ENCODE data around the gene EVC. TPM values are rescaled to one million over a fixed set of nuclear protein-coding genes. Genes with fewer than 3 reads are reported as not detected.
A peak's percentile ranks its signal among the peaks of the same experiment; 100 is the strongest.

EVC gene
- total and polyA plus RNA-seq, 4 donors, result 9.3 to 58.2 (median 25.0) TPM

DNA sequence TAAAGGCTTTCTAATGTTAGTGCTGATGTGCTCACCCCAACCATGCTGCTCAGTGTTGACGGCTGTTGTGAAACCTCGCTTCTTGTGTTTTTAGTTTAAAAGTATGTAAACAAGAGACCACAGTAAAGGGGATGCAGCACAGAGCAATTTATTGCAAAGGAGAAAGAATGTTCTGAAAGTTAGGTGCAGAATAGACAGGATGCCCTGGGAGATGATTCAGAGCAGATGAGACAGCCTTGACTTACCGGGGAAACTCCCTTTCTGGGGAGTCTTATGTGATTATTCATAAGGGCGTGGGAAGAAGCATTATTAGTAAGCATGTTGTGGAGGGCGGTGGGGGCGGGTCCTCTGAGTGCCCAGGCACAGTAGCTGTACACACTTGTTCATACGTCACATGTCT, 47.7 kb downstream of the EVC start:
- H3K9me3 ChIP-seq (ENCODE audit: control insufficient read depth, low read length), result no peaks in the 10 kb centered on the region
- no peaks in the 10 kb centered on the region for H3K27me3 ChIP-seq (ENCODE audit: control insufficient read depth in 1 of 2, insufficient read depth in 2 of 2, low read length in 1 of 2)
- no peak for DNase-seq
- H3K4me1 ChIP-seq (ENCODE audit: control insufficient read depth in 1 of 2, insufficient read depth in 2 of 2, low read length in 2 of 2), result no peaks in the 10 kb centered on the region
- H3K36me3 ChIP-seq (ENCODE audit: control insufficient read depth in 1 of 2, insufficient read depth in 2 of 2, low read length in 1 of 2), result peaks cover 0 to 14% of the 10 kb centered on the region in 2 donors
- ATAC-seq (ENCODE audit: low FRiP score), result no peak
- H3K4me3 ChIP-seq (ENCODE audit: low read length in 2 of 2), result no peak overlapping the region
- intact Hi-C loops (cut with DNase I), result no loop called here
- H3K27ac ChIP-seq (ENCODE audit: low read depth in 1 of 2, low read length in 2 of 2), result no peak overlapping the region
- 79 to 80% methylated on average over 7 of the region's 7 CpGs for WGBS, 2 donors

DNA sequence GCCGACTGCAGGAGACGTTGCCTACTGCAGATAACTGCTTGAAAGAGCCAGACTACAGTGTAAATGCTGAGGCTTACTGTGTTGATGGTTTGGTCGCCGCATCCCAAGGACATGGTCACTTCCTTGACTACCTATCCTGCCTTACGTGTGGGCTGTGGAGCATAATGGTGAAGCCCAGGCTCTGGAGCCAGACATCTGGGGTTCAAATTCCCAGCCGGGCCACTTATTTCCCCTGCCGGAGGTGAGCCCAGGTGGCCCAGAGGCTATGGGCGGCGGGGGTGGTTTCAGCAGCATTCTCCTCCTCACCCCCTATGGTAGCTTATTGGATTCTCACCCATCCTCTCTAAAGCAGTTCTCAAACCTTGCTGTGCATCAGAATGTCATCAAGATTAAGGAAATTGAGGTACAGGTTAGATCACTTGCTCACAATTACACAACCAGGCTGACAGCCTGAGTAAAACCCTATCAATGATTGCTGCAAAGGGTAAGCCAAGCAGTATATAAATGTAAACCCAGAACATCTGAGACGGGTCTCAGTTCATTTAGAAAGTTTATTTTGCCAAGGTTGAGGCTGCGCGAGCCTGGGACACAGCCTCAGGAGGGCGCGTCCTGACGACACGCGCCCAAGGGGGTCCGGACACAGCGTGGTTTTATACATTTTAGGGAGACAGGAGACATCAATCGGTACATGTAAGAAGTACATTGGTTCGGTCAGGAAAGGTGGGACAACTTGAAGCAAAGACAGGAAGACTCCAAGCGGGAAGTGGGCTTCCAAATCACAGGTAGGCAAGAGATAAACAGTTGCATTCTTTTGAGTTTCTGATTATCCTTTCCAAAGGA, 48.5 kb downstream of the EVC start:
- DNase-seq (no peak), ATAC-seq (ENCODE audit: low FRiP score) (no peak)
- Histone ChIP-seq H3K4me3 (ENCODE audit: low read length in 2 of 2) (no peak overlapping the region), H3K36me3 (ENCODE audit: control insufficient read depth in 1 of 2, insufficient read depth in 2 of 2, low read length in 1 of 2) (peaks cover 0 to 10% of the 10 kb centered on the region in 2 donors), H3K27me3 (ENCODE audit: control insufficient read depth in 1 of 2, insufficient read depth in 2 of 2, low read length in 1 of 2) (no peaks in the 10 kb centered on the region), H3K4me1 (ENCODE audit: control insufficient read depth in 1 of 2, insufficient read depth in 2 of 2, low read length in 2 of 2) (no peaks in the 10 kb centered on the region), H3K9me3 (ENCODE audit: control insufficient read depth, low read length) (no peaks in the 10 kb centered on the region), H3K27ac (ENCODE audit: low read depth in 1 of 2, low read length in 2 of 2) (no peak overlapping the region)
- WGBS, 2 donors, result 90 to 94% methylated on average over 22 of the region's 22 CpGs
- intact Hi-C loops (cut with DNase I), result no loop called here

DNA sequence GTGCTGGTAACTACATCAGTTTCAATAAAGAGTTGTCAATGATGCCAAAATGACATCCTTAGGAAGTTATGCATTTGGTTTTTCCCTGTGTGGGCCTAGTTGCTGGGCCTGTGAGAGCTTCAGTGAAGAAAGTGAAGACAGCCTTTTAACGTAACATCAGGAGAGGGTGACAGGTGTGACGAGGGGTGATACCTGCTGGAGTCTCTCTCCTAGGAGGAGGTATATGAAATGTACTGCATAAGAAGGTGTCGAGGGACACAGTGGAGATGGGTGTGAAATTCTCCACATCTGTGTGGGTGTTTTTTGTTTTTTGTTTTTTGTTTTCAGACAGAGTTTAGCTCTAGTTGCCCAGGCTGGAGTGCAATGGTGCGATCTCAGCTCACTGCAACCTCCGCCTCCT, 49.2 kb downstream of the EVC start:
- WGBS, 2 donors, result 95 to 98% methylated on average over 5 of the region's 5 CpGs
- no peak for ATAC-seq (ENCODE audit: low FRiP score)
- DNase-seq, result no peak
- no peaks in the 10 kb centered on the region for H3K4me1 ChIP-seq (ENCODE audit: control insufficient read depth in 1 of 2, insufficient read depth in 2 of 2, low read length in 2 of 2)
- peaks cover 0 to 9% of the 10 kb centered on the region in 2 donors for H3K36me3 ChIP-seq (ENCODE audit: control insufficient read depth in 1 of 2, insufficient read depth in 2 of 2, low read length in 1 of 2)
- H3K27ac ChIP-seq (ENCODE audit: low read depth in 1 of 2, low read length in 2 of 2), result no peak overlapping the region
- no peaks in the 10 kb centered on the region for H3K27me3 ChIP-seq (ENCODE audit: control insufficient read depth in 1 of 2, insufficient read depth in 2 of 2, low read length in 1 of 2)
- no peaks in the 10 kb centered on the region for H3K9me3 ChIP-seq (ENCODE audit: control insufficient read depth, low read length)
- no peak overlapping the region for H3K4me3 ChIP-seq (ENCODE audit: low read length in 2 of 2)
- intact Hi-C loops (cut with DNase I), result no loop called here

DNA sequence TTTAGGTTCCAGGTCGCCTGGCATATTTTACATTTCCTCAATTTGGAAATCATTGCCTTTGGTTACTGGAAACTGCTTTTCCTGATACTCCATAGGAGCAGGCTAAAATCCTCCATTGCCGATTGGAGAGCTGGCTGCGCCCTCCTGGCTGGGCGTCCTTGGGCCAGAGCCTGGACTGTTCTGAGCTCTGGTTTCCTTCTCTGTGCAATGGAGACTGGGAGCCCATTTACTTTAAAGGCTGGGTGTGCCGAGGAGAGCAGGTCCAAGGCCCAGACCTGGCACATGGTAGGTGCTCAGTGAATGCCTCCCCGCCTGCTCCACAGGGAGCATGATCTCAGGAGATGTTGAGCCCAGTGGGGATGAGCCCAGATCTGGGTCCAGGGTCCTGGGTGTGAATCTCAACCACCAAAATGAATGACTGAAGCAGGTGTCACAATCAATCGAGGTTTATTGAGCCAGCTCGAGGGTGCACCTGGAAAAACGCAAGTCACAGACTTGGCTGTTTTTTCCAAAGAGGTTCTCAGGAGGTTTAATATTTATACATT, 50.0 kb downstream of the EVC start:
- intact Hi-C loops (cut with DNase I), result no loop called here
- no peak for DNase-seq
- WGBS, 2 donors, result 93% methylated on average over 9 of the region's 9 CpGs
- no peak overlapping the region for H3K4me3 ChIP-seq (ENCODE audit: low read length in 2 of 2)
- no peak for ATAC-seq (ENCODE audit: low FRiP score)
- H3K9me3 ChIP-seq (ENCODE audit: control insufficient read depth, low read length), result no peaks in the 10 kb centered on the region
- H3K27me3 ChIP-seq (ENCODE audit: control insufficient read depth in 1 of 2, insufficient read depth in 2 of 2, low read length in 1 of 2), result no peaks in the 10 kb centered on the region
- H3K27ac ChIP-seq (ENCODE audit: low read depth in 1 of 2, low read length in 2 of 2), result no peak overlapping the region
- peaks cover 0 to 9% of the 10 kb centered on the region in 2 donors for H3K36me3 ChIP-seq (ENCODE audit: control insufficient read depth in 1 of 2, insufficient read depth in 2 of 2, low read length in 1 of 2)
- no peaks in the 10 kb centered on the region for H3K4me1 ChIP-seq (ENCODE audit: control insufficient read depth in 1 of 2, insufficient read depth in 2 of 2, low read length in 2 of 2)

DNA sequence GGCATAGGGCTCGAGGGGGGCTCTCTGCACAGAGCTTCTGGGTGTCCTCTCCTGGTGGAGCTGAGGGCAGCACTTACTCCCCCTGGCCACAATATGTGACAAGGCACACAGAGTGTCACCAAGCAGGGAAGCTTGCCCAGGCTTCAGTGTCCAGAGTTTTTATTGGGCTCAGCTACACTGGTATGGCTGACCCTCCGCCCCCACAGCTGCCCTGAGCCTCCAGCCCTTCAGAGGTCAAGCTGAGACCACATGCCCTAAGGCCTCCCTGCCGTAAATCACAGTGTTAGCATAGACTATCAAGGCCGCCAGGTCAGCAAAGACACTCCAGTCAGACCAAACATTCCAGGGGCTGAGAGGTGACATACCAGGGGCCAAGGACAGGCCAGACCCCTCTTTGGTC, 59.0 kb downstream of the EVC start:
- Histone ChIP-seq H3K36me3 (ENCODE audit: control insufficient read depth in 1 of 2, insufficient read depth in 2 of 2, low read length in 1 of 2) (peaks cover 0 to 2% of the 10 kb centered on the region in 2 donors), H3K4me1 (ENCODE audit: control insufficient read depth in 1 of 2, insufficient read depth in 2 of 2, low read length in 2 of 2) (no peaks in the 10 kb centered on the region), H3K27me3 (ENCODE audit: control insufficient read depth in 1 of 2, insufficient read depth in 2 of 2, low read length in 1 of 2) (no peaks in the 10 kb centered on the region), H3K27ac (ENCODE audit: low read depth in 1 of 2, low read length in 2 of 2) (no peak overlapping the region), H3K4me3 (ENCODE audit: low read length in 2 of 2) (no peak overlapping the region), H3K9me3 (ENCODE audit: control insufficient read depth, low read length) (no peaks in the 10 kb centered on the region)
- DNase-seq, result no peak
- 93 to 95% methylated on average over 4 of the region's 4 CpGs for WGBS, 2 donors
- intact Hi-C loops (cut with DNase I), result no loop called here
- ATAC-seq (ENCODE audit: low FRiP score), result no peak

DNA sequence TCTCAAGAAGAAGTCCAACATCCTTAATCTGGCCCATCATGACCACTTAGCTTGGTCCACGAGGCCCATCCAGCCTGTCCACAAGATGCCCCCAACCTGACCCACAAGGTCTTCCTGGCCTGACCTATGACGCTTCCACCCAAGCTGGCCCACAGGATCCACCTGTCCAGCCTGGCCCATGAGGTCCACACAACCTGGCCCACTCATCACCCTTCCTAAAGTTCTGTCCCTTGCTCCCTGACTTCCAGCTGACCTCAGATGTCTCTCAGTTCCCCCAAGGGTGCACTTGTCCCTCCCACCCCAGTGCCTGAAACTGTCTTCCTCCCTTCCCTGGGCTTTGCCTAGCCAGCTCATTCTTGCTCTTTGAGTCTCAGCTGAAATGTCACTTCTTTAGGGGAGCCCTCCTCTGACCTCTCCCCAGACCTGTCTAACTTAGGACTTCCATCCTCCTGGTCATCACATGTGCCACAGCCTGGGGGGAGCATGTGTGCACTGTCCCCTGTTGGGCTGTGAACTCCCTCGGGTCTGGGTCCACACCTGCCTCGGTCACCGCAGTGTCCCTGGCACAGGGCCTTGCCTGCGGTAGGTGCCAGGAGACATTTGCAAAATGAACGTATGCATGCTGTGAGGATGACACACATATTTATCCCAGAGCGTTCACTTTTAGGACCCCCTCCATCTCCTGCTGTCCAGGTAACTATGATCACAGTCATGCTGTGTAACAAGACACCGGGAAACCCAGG, 61.7 kb downstream of the EVC start:
- Histone ChIP-seq H3K27me3 (ENCODE audit: control insufficient read depth in 1 of 2, insufficient read depth in 2 of 2, low read length in 1 of 2) (no peaks in the 10 kb centered on the region), H3K9me3 (ENCODE audit: control insufficient read depth, low read length) (no peaks in the 10 kb centered on the region), H3K4me1 (ENCODE audit: control insufficient read depth in 1 of 2, insufficient read depth in 2 of 2, low read length in 2 of 2) (no peaks in the 10 kb centered on the region), H3K36me3 (ENCODE audit: control insufficient read depth in 1 of 2, insufficient read depth in 2 of 2, low read length in 1 of 2) (peaks cover 2 to 4% of the 10 kb centered on the region in 2 donors), H3K27ac (ENCODE audit: low read depth in 1 of 2, low read length in 2 of 2) (no peak overlapping the region), H3K4me3 (ENCODE audit: low read length in 2 of 2) (no peak overlapping the region)
- intact Hi-C loops (cut with DNase I), result no loop called here
- ATAC-seq (ENCODE audit: low FRiP score) (no peak), DNase-seq (no peak)
- 80 to 82% methylated on average over 9 of the region's 9 CpGs for WGBS, 2 donors

DNA sequence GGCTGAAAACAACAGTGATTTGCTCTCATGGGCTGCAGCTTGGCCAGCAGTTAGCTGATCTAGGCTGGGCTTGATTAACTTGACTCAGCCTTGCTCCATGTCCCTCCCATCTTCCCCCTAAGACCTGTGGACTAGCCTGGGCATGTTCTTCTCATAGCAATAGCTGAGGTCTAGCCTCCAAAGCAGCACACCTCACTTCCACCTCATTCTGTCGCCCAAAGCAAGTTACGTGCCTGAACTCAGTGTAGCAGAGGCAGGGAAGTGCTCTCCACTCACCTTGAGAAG, 62.2 kb downstream of the EVC start:
- no peak overlapping the region for H3K4me3 ChIP-seq (ENCODE audit: low read length in 2 of 2)
- H3K36me3 ChIP-seq (ENCODE audit: control insufficient read depth in 1 of 2, insufficient read depth in 2 of 2, low read length in 1 of 2), result peaks cover 2 to 4% of the 10 kb centered on the region in 2 donors
- H3K4me1 ChIP-seq (ENCODE audit: control insufficient read depth in 1 of 2, insufficient read depth in 2 of 2, low read length in 2 of 2), result no peaks in the 10 kb centered on the region
- no peak overlapping the region for H3K27ac ChIP-seq (ENCODE audit: low read depth in 1 of 2, low read length in 2 of 2)
- intact Hi-C loops (cut with DNase I), result no loop called here
- DNase-seq (no peak), ATAC-seq (ENCODE audit: low FRiP score) (no peak)
- H3K9me3 ChIP-seq (ENCODE audit: control insufficient read depth, low read length), result no peaks in the 10 kb centered on the region
- H3K27me3 ChIP-seq (ENCODE audit: control insufficient read depth in 1 of 2, insufficient read depth in 2 of 2, low read length in 1 of 2), result no peaks in the 10 kb centered on the region
- WGBS, 2 donors, result 88 to 90% methylated on average over 2 of the region's 2 CpGs

DNA sequence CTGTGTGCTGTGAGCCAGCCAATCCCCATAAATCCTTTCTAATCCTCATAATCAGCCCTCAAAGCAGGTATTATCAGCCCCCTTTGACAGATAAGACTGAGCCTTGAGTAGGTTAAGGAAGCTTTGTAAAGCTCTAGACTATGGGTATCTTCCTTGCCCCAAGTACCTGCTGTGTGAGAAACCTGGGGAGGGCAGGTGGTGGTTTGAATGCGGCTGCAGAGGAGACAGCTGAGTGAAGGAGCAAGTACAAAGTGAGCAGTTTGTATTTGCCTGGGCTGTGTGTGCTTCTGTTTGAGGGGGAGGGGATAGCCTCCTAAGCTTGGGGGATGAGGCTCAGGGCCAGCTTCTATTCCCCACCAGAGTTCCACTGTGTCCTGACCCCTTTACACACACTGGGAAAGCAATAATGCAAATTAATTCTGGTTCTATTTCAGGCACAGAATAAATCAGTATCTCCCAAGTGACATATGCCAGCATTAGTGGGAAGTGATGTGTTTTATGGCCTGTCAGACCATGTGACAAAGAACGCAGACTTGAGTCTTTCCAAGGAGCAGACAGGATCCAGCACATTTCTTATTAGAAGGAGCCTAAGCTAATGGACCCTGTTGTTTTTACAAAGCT, 63.5 kb downstream of the EVC start:
- Histone ChIP-seq H3K9me3 (ENCODE audit: control insufficient read depth, low read length) (no peaks in the 10 kb centered on the region), H3K27ac (ENCODE audit: low read depth in 1 of 2, low read length in 2 of 2) (no peak overlapping the region), H3K36me3 (ENCODE audit: control insufficient read depth in 1 of 2, insufficient read depth in 2 of 2, low read length in 1 of 2) (peaks cover 2 to 4% of the 10 kb centered on the region in 2 donors), H3K4me1 (ENCODE audit: control insufficient read depth in 1 of 2, insufficient read depth in 2 of 2, low read length in 2 of 2) (no peaks in the 10 kb centered on the region), H3K4me3 (ENCODE audit: low read length in 2 of 2) (no peak overlapping the region), H3K27me3 (ENCODE audit: control insufficient read depth in 1 of 2, insufficient read depth in 2 of 2, low read length in 1 of 2) (no peaks in the 10 kb centered on the region)
- DNase-seq, result no peak
- intact Hi-C loops (cut with DNase I), result no loop called here
- peak; percentile 41 for ATAC-seq (ENCODE audit: low FRiP score)
- 60 to 61% methylated on average over 2 of the region's 2 CpGs for WGBS, 2 donors
